SK-N-SH (cell line): ENCODE measurements around the gene COX15. TPM values are rescaled to one million over a fixed set of nuclear protein-coding genes. Genes with fewer than 3 reads are reported as not detected.

Experiments
- CTCF ChIA-PET: fragments of 300-600, 350-600 bp; formaldehyde crosslinking; extraction: SDS; loops from one replicate; lab custom pipeline; 2021; lab: Yijun Ruan, JAX
- POLR2A ChIA-PET: fragments of 350-600 bp; sonication (Branson Sonifier 250); formaldehyde crosslinking; extraction: SDS; loops from one replicate; lab custom pipeline; 2020; ENCODE audit warnings: antibody characterized with exemption, inconsistent platforms; lab: Yijun Ruan, JAX
- DNase-seq: peaks from one replicate; pipeline ENCODE4 v3.0.0; 2012
- H2AFZ ChIP-seq: fragments of 200-600 bp; sonication (generic); 2 replicates; pipeline ENCODE4 v1.8.1; 2016; ENCODE audit warnings: antibody characterized with exemption, mild to moderate bottlenecking, low read depth
- H3F3A ChIP-seq: fragments of 200-600 bp; sonication (generic); replicated peaks from 2 replicates; pipeline ENCODE3; 2016; ENCODE audit warnings: antibody characterized with exemption, mild to moderate bottlenecking; ENCODE audit not compliant: insufficient read depth
- H3K27ac ChIP-seq, 2 experiments: fragments of 200-500 bp in 1 of 2; fragments of 200-600 bp in 1 of 2; sonication (Bioruptor generic) in 1 of 2; sonication (generic), shearing (Covaris generic) in 1 of 2; 2 replicates each; pipeline versions ENCODE4 v1.5.1 to v1.6.1; 2014 to 2016; ENCODE audit warnings: low read depth in 2 of 2, inconsistent platforms in 1 of 2, low read length in 1 of 2, mild to moderate bottlenecking in 1 of 2, mixed read lengths in 1 of 2
- H3K27me3 ChIP-seq: fragments of 200-600 bp; sonication (generic), shearing (Covaris generic); 2 replicates; pipeline ENCODE4 v1.6.1; 2016; ENCODE audit warnings: mixed run types; ENCODE audit not compliant: insufficient read depth
- H3K36me3 ChIP-seq, 2 experiments: fragments of 200-500 bp in 1 of 2; fragments of 200-600 bp in 1 of 2; sonication (Bioruptor generic) in 1 of 2; sonication (generic) in 1 of 2; replicated peaks in 1 of 2; 2 replicates each; pipeline versions ENCODE3 to v1.5.1; 2014 to 2016; ENCODE audit warnings: low read length in 1 of 2, mild to moderate bottlenecking in 1 of 2; ENCODE audit not compliant: insufficient read depth in 2 of 2, control insufficient read depth in 1 of 2
- H3K4me1 ChIP-seq, 2 experiments: fragments of 200-500 bp in 1 of 2; fragments of 200-600 bp in 1 of 2; sonication (Bioruptor generic) in 1 of 2; sonication (generic), shearing (Covaris generic) in 1 of 2; 2 replicates each; pipeline versions ENCODE4 v1.5.1 to v1.6.1; 2014 to 2016; ENCODE audit warnings: low read depth in 1 of 2, low read length in 1 of 2, mixed run types in 1 of 2; ENCODE audit not compliant: insufficient read depth in 2 of 2, control insufficient read depth in 1 of 2
- H3K4me2 ChIP-seq: fragments of 200-600 bp; sonication (generic), shearing (Covaris generic); 2 replicates; pipeline ENCODE4 v1.6.1; 2017; ENCODE audit warnings: mixed run types
- H3K4me3 ChIP-seq, 2 experiments: fragments of 200-500 bp in 1 of 2; fragments of 200-600 bp in 1 of 2; sonication (Bioruptor generic) in 1 of 2; sonication (generic), shearing (Covaris generic) in 1 of 2; 2 replicates each; pipeline versions ENCODE4 v1.5.1 to v1.8.1; 2014 to 2016; ENCODE audit warnings: low read depth in 2 of 2, inconsistent platforms in 1 of 2, low read length in 1 of 2, mild to moderate bottlenecking in 1 of 2, mixed read lengths in 1 of 2, moderate library complexity in 1 of 2
- H3K79me2 ChIP-seq: fragments of 200-600 bp; sonication (generic); 2 replicates; pipeline ENCODE4 v1.8.1; 2017; ENCODE audit warnings: mild to moderate bottlenecking; ENCODE audit not compliant: insufficient read depth
- H3K9ac ChIP-seq: fragments of 200-600 bp; sonication (generic); 2 replicates; pipeline ENCODE4 v1.6.1; 2017; ENCODE audit warnings: mixed run types
- H3K9me2 ChIP-seq: fragments of 200-600 bp; sonication (generic); 2 replicates; pipeline ENCODE4 v1.6.1; 2017; ENCODE audit warnings: mixed run types
- H3K9me3 ChIP-seq: fragments of 200-600 bp; sonication (generic); 2 replicates; pipeline ENCODE4 v1.6.1; 2017; ENCODE audit warnings: mixed run types, mild to moderate bottlenecking, moderate library complexity
- H4K20me1 ChIP-seq: fragments of 200-600 bp; sonication (generic); 2 replicates; pipeline ENCODE4 v1.6.1; 2017; ENCODE audit warnings: mild to moderate bottlenecking, mixed run types; ENCODE audit not compliant: insufficient read depth
- EP300 ChIP-seq, 2 experiments: IDR thresholded peaks; 2 replicates each; pipeline versions ENCODE4 v1.4.0 to v1.6.1; 2012; ENCODE audit warnings: borderline replicate concordance in 1 of 2, low read depth in 1 of 2, low read length in 1 of 2
- EZH2phosphoT487 ChIP-seq: fragments of 200-600 bp; sonication (generic); IDR thresholded peaks from 2 replicates; pipeline ENCODE4 v1.6.1; 2017; ENCODE audit warnings: low read depth, mixed run types, mild to moderate bottlenecking, antibody characterized with exemption, moderate library complexity, borderline replicate concordance
- FOSL2 ChIP-seq: IDR thresholded peaks from 2 replicates; pipeline ENCODE4 v1.4.0; 2012; ENCODE audit warnings: low read depth, mild to moderate bottlenecking, moderate library complexity, borderline replicate concordance
- FOXJ3 ChIP-seq: sonication (generic); formaldehyde crosslinking; IDR thresholded peaks from 2 replicates; pipeline ENCODE4 v1.5.1; 2020; ENCODE audit warnings: mild to moderate bottlenecking, missing genetic modification reagents
- GATA2 ChIP-seq: sonication (generic); formaldehyde crosslinking; IDR thresholded peaks from 2 replicates; pipeline ENCODE4 v1.5.0; 2020; ENCODE audit warnings: mild to moderate bottlenecking, missing genetic modification reagents
- JUND ChIP-seq: IDR thresholded peaks from 2 replicates; pipeline ENCODE4 v1.4.0; 2012
- MEF2A ChIP-seq: IDR thresholded peaks from 2 replicates; pipeline ENCODE4 v1.4.0; 2012; ENCODE audit warnings: low read depth, borderline replicate concordance
- MXI1 ChIP-seq: IDR thresholded peaks from 2 replicates; pipeline ENCODE4 v1.6.1; 2012; ENCODE audit warnings: mild to moderate bottlenecking, low read depth, low read length, improper control_type of control experiment
- POLR2AphosphoS5 ChIP-seq: IDR thresholded peaks from 2 replicates; pipeline ENCODE4 v1.6.1; 2012; ENCODE audit warnings: low read depth, low read length
- RCOR1 ChIP-seq: fragments of 150-350 bp; IDR thresholded peaks from 2 replicates; pipeline ENCODE4 v1.6.1; 2017; ENCODE audit warnings: antibody characterized with exemption, low read length
- REST ChIP-seq: IDR thresholded peaks from 2 replicates; pipeline ENCODE4 v1.6.1; 2012; ENCODE audit warnings: mild to moderate bottlenecking, low read depth, low read length, moderate library complexity
- RFX5 ChIP-seq: IDR thresholded peaks from 2 replicates; pipeline ENCODE4 v1.6.1; 2012; ENCODE audit warnings: mild to moderate bottlenecking, improper control_type of control experiment, low read length
- RXRA ChIP-seq: IDR thresholded peaks from 2 replicates; pipeline ENCODE4 v1.4.0; 2012; ENCODE audit warnings: low read depth, mild to moderate bottlenecking, borderline replicate concordance
- SIN3A ChIP-seq: IDR thresholded peaks from 2 replicates; pipeline ENCODE4 v1.6.1; 2012; ENCODE audit warnings: low read depth, mild to moderate bottlenecking, low read length, moderate library complexity, borderline replicate concordance
- SMC3 ChIP-seq: IDR thresholded peaks from 2 replicates; pipeline ENCODE4 v1.6.1; 2012; ENCODE audit warnings: low read depth, low read length, improper control_type of control experiment
- TEAD4 ChIP-seq: IDR thresholded peaks from 2 replicates; pipeline ENCODE4 v1.4.0; 2012; ENCODE audit warnings: mild to moderate bottlenecking, borderline replicate concordance; ENCODE audit not compliant: insufficient read depth
- YY1 ChIP-seq: IDR thresholded peaks from 2 replicates; pipeline ENCODE4 v1.4.0; 2012; ENCODE audit warnings: low read depth, mild to moderate bottlenecking
- WGBS: methylation state at CpG from one replicate; pipeline ENCODE4 v1.1.6; 2017; ENCODE audit warnings: low lambda C conversion rate; 5-methylcytosine and 5-hydroxymethylcytosine counted together
- polyA plus RNA-seq, 3 experiments: library from polyadenylated mRNA; depleted of rRNA; stranded (reverse); fragments of >200 nt; gene quantifications; 2 replicates each; pipeline ENCODE4 v1.2.3, GENCODE V29; 2012
- TF ChIP-seq, protein P1 (sequence below): IDR thresholded peaks from 2 replicates; pipeline ENCODE4 v1.4.0; 2012; ENCODE audit warnings: low read depth, borderline replicate concordance
- TF ChIP-seq, protein P2 (sequence below): IDR thresholded peaks from 2 replicates; pipeline ENCODE4 v1.4.0; 2012; ENCODE audit warnings: low read depth

The COX15 gene
- polyA plus RNA-seq, 1 of the 3 experiments (the other 2 are of a cell fraction) = 20.4 TPM

- 79% methylated on average over 2 of the region's 2 CpGs for WGBS
- no peaks in the 10 kb centered on the region for H3K79me2 ChIP-seq
- peak overlapping the region in 1 of 2 experiments; percentile 18; a peak in 2 of 4 replicates for H3K27ac ChIP-seq
- no peak overlapping the region for H3K9ac ChIP-seq
- H3K4me3 ChIP-seq = no peak overlapping the region
- H3K9me2 ChIP-seq = no peaks in the 10 kb centered on the region
- ChIA-PET POLR2A (no interaction called here), CTCF (interaction anchor here (0.6 to 1.8 kb wide), 2 partner anchors 77 to 84 kb away, joined by 3 to 4 read pairs; no protein-coding TSS in a partner anchor)
- no peak for DNase-seq
- H3K36me3 ChIP-seq = no peaks in the 10 kb centered on the region
- TF ChIP-seq FOXJ3 (CRISPR knock-in tag) (no peak), REST (no peak), EP300 (IDR thresholded peaks at IDR 0.05; ENCODE audit: borderline replicate concordance in 1 of 2, low read depth in 1 of 2, low read length in 1 of 2) (no peak), POLR2AphosphoS5 (no peak), MEF2A (no peak), TEAD4 (no peak), SIN3A (no peak), GATA2 (CRISPR knock-in tag) (no peak), EZH2phosphoT487 (no peak), YY1 (no peak), MXI1 (no peak), RXRA (no peak), SMC3 (no peak), JUND (no peak), FOSL2 (no peak), RCOR1 (no peak), RFX5 (no peak)
- TF ChIP-seq, protein P1, sequence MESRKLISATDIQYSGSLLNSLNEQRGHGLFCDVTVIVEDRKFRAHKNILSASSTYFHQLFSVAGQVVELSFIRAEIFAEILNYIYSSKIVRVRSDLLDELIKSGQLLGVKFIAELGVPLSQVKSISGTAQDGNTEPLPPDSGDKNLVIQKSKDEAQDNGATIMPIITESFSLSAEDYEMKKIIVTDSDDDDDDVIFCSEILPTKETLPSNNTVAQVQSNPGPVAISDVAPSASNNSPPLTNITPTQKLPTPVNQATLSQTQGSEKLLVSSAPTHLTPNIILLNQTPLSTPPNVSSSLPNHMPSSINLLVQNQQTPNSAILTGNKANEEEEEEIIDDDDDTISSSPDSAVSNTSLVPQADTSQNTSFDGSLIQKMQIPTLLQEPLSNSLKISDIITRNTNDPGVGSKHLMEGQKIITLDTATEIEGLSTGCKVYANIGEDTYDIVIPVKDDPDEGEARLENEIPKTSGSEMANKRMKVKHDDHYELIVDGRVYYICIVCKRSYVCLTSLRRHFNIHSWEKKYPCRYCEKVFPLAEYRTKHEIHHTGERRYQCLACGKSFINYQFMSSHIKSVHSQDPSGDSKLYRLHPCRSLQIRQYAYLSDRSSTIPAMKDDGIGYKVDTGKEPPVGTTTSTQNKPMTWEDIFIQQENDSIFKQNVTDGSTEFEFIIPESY = no peak
- TF ChIP-seq, protein P2, sequence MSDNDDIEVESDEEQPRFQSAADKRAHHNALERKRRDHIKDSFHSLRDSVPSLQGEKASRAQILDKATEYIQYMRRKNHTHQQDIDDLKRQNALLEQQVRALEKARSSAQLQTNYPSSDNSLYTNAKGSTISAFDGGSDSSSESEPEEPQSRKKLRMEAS = no peak
- no peaks in the 10 kb centered on the region for H3K9me3 ChIP-seq
- no peaks in the 10 kb centered on the region for H4K20me1 ChIP-seq
- H2AFZ ChIP-seq = no peak overlapping the region
- no peaks in the 10 kb centered on the region for H3K4me1 ChIP-seq
- H3K4me2 ChIP-seq = no peak overlapping the region
- peaks cover 8% of the 10 kb centered on the region for H3F3A ChIP-seq
- no peaks in the 10 kb centered on the region for H3K27me3 ChIP-seq
Measured at GRCh38 chr10:99768556-99768955, 36.6 kb upstream of the COX15 start.
